Psoas muscle (tissue), 8 donors: ENCODE measurements around the gene MBD4. TPM values are rescaled to one million over a fixed set of nuclear protein-coding genes. Genes with fewer than 3 reads are reported as not detected.
"Not testable (repeated sequence)": the region's sequence is repeated elsewhere in the genome, so short reads cannot be mapped to it uniquely, and the experiment has no call there.

Experiments
- ATAC-seq, 4 donors: fragments of 200-7000 bp; cut with Tn5 transposase; one replicate each; pipeline ENCODE4 v1.9.1; 2020; ENCODE audit warnings: moderate library complexity in 3 of 4, mild to moderate bottlenecking in 2 of 4
- DNase-seq, 2 donors: peaks; one replicate each; pipeline ENCODE4 v3.0.0-alpha.2; 2020
- H3K27ac ChIP-seq: fragments of 200-600 bp; one replicate; pipeline ENCODE4 v1.8.0; 2022
- H3K27me3 ChIP-seq, 3 donors: fragments of 200-600 bp in 1 of 3; one replicate each; pipeline versions ENCODE4 v1.6.1 to v1.8.0; 2013 to 2022; ENCODE audit warnings: low read length in 2 of 3, mild to moderate bottlenecking in 2 of 3, moderate library complexity in 1 of 3; ENCODE audit not compliant: insufficient read depth in 3 of 3
- H3K36me3 ChIP-seq, 2 donors: fragments of 200-600 bp in 1 of 2; one replicate each; pipeline versions ENCODE4 v1.6.1 to v1.8.0; 2013 to 2022; ENCODE audit warnings: low read depth in 1 of 2, mild to moderate bottlenecking in 1 of 2, moderate library complexity in 1 of 2; ENCODE audit not compliant: insufficient read depth in 1 of 2
- H3K4me1 ChIP-seq: fragments of 200-600 bp; one replicate; pipeline ENCODE4 v1.8.0; 2022
- H3K4me3 ChIP-seq: fragments of 200-600 bp; one replicate; pipeline ENCODE4 v1.8.0; 2022; ENCODE audit warnings: mild to moderate bottlenecking
- H3K9me3 ChIP-seq: fragments of 200-600 bp; one replicate; pipeline ENCODE4 v1.8.0; 2022
- CTCF ChIP-seq: fragments of 200-600 bp; IDR thresholded peaks from one replicate; pipeline ENCODE4 v1.8.0; 2022; ENCODE audit warnings: antibody characterized with exemption
- WGBS, 3 donors: extraction: QIAGEN DNeasy Blood & Tissue Kit; methylation state at CpG; one replicate each; pipeline versions ENCODE4 v1.1.6 to v1.1.7; 2013; 5-methylcytosine and 5-hydroxymethylcytosine counted together
- intact Hi-C, 2 donors: fragments of 100-400 bp; cut with DNase I; formaldehyde crosslinking; loops; one replicate each; pipeline versions ENCODE4 v1.11.0 to v1.14.2; 2022
- polyA plus RNA-seq, 3 donors: library from polyadenylated mRNA; stranded (reverse); fragments of 200-250 nt; gene quantifications; one replicate each; pipeline ENCODE4 v1.2.3, GENCODE V29; 2013
- total RNA-seq, 4 donors: library from RNA; stranded (reverse); fragmentation: NEBNext Ultra II Directional in 2 of 4; extraction: Animal tissue kit (Norgen Biotek cat#: 25700) in 2 of 4; gene quantifications; one replicate each; pipeline versions ENCODE4 v1.2.1 to v1.2.4, GENCODE V29; 2021 to 2023
- donor health status: healthy with polysubstance abuse.
- donor health status: DM: no; HTN: no; CAD: no; lungs with moderate emphysema.
- donor health status: Bipolar disorder and iron deficiency.
- donor health status: healthy.
- donor health status: DM: yes; HTN: yes; CAD: no.
- donor health status: DM: no; HTN: no; CAD: no.
- donor health status: DM: no; HTN: no; CAD: no.
- donor health status: DM: yes; HTN: yes; CAD: no.

MBD4 gene
- total and polyA plus RNA-seq, 7 donors = 16.0 to 30.4 (median 19.1) TPM

DNA sequence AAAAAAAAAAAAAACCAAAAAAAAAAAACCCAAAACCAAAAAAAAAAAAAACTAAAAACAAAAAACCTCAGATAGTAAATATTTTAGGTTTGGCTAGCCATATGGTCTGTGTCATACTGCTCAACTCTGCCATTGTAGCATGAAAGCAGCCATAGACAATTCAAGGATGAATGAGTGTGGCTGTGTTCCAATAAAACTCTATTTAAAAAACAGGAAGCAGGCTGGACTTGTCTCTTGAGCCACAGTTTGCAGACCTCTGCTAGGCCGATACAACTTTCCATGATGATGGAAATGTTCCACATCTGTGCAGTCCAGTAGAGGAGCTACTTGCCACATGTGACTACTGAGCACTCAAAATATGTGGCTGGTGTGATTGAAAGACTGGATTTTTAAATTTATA is 22.4 kb downstream of the MBD4 start:
- H3K27me3 ChIP-seq = no peaks in the 10 kb centered on the region
- intact Hi-C loops = no loop called here
- H3K27ac ChIP-seq = no peak overlapping the region
- DNase-seq = no peak
- no peak overlapping the region for H3K4me3 ChIP-seq
- WGBS, 3 donors = 24 to 32% (median 28%) methylated on average over 1 of the region's 1 CpG
- H3K9me3 ChIP-seq = no peaks in the 10 kb centered on the region
- H3K4me1 ChIP-seq = no peaks in the 10 kb centered on the region
- ATAC-seq = peak in 2 of 4 donors; percentile 17 to 37
- no peak for TF ChIP-seq CTCF
- no peaks in the 10 kb centered on the region for H3K36me3 ChIP-seq

GRCh38 chr3:129416415-129416814 is 23.3 kb downstream of the MBD4 start:
- 84 to 91% (median 88%) methylated on average over 4 of the region's 4 CpGs for WGBS, 3 donors
- no peak for ATAC-seq
- no peak for DNase-seq
- no peaks in the 10 kb centered on the region for H3K4me1 ChIP-seq
- H3K4me3 ChIP-seq = no peak overlapping the region
- no peak for TF ChIP-seq CTCF
- H3K9me3 ChIP-seq = no peaks in the 10 kb centered on the region
- no peak overlapping the region for H3K27ac ChIP-seq
- intact Hi-C loops = no loop called here
- H3K27me3 ChIP-seq = no peaks in the 10 kb centered on the region
- no peaks in the 10 kb centered on the region for H3K36me3 ChIP-seq

- Histone ChIP-seq H3K4me3 (no peak overlapping the region), H3K27ac (no peak overlapping the region), H3K9me3 (no peaks in the 10 kb centered on the region), H3K36me3 (no peaks in the 10 kb centered on the region), H3K27me3 (no peaks in the 10 kb centered on the region), H3K4me1 (no peaks in the 10 kb centered on the region)
- WGBS, 3 donors = 81 to 89% (median 86%) methylated on average over 6 of the region's 6 CpGs
- intact Hi-C loops = no loop called here
- ATAC-seq = no peak
- DNase-seq = no peak
- TF ChIP-seq CTCF = no peak
Measured at GRCh38 chr3:129415830-129416229, 23.9 kb downstream of the MBD4 start.

GRCh38 chr3:129415378-129415777 is 24.4 kb downstream of the MBD4 start:
- no peaks in the 10 kb centered on the region for H3K27me3 ChIP-seq
- H3K9me3 ChIP-seq = no peaks in the 10 kb centered on the region
- no peak for ATAC-seq
- H3K27ac ChIP-seq = no peak overlapping the region
- DNase-seq = no peak
- WGBS, 3 donors = 85 to 92% (median 90%) methylated on average over 3 of the region's 3 CpGs
- no peak for TF ChIP-seq CTCF
- no peak overlapping the region for H3K4me3 ChIP-seq
- intact Hi-C loops = no loop called here
- no peaks in the 10 kb centered on the region for H3K4me1 ChIP-seq
- no peaks in the 10 kb centered on the region for H3K36me3 ChIP-seq

DNA sequence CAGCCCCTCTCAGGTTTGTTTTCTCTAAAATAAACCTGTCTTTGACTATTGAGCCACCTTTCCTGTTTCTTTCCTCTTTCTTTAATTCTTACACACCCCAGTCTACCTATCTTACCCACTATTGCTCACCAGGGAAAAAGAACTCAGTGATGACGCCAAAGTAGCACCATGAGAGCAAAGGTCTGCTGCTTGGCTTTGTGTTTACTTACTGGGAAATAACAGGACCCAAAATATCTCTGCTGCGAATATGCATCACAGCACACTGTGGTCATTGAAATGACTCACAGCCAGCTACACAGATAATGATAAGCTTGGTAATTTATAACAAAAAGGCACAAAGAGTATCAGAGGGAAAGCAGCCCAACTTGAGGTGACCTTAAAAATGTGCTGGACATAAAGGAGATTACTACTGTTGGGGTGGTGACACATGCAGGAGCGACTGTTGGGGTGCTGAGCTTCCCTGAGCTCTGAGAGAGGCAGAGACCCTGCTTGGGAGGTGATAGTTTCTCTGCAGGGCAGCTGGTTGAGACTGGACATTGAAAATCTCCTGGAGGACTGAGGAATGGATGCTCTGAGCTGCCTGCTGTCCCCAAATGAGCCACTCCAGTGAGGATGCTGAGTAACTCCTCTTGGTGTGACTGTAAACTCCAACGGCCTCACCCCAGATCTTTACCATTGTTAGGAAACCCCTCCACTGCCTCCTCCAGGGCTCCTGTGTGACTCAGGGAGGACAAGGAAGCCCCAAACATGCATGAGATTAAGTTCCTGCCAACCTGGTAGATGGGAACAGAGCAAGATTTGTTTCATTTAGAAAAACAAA is 25.9 kb downstream of the MBD4 start:
- Histone ChIP-seq H3K27ac (no peak overlapping the region), H3K27me3 (no peaks in the 10 kb centered on the region), H3K9me3 (no peaks in the 10 kb centered on the region), H3K4me3 (no peak overlapping the region), H3K36me3 (no peaks in the 10 kb centered on the region), H3K4me1 (no peaks in the 10 kb centered on the region)
- no peak for TF ChIP-seq CTCF
- 77 to 88% (median 79%) methylated on average over 4 of the region's 4 CpGs for WGBS, 3 donors
- no peak for ATAC-seq
- DNase-seq = no peak
- intact Hi-C loops = no loop called here

- H3K9me3 ChIP-seq, H3K27me3 ChIP-seq, intact Hi-C loops, ATAC-seq, H3K27ac ChIP-seq, H3K4me3 ChIP-seq, DNase-seq, H3K36me3 ChIP-seq, H3K4me1 ChIP-seq: not testable (repeated sequence)
- 67 to 70% (median 67%) methylated on average over 3 of the region's 3 CpGs for WGBS, 3 donors
Measured at GRCh38 chr3:129413238-129413637, 26.5 kb downstream of the MBD4 start.
